ENCODE measurements around the gene TALDO1. TPM values are rescaled to one million over a fixed set of nuclear protein-coding genes. Genes with fewer than 3 reads are reported as not detected.
A peak's percentile ranks its signal among the peaks of the same experiment; 100 is the strongest.

TALDO1 gene
- total and polyA plus RNA-seq, 10 of the 15 experiments (the other 5 are each of a cell fraction or from before 2014, with no cell fraction given): 121 to 302 (median 182) TPM

DNA sequence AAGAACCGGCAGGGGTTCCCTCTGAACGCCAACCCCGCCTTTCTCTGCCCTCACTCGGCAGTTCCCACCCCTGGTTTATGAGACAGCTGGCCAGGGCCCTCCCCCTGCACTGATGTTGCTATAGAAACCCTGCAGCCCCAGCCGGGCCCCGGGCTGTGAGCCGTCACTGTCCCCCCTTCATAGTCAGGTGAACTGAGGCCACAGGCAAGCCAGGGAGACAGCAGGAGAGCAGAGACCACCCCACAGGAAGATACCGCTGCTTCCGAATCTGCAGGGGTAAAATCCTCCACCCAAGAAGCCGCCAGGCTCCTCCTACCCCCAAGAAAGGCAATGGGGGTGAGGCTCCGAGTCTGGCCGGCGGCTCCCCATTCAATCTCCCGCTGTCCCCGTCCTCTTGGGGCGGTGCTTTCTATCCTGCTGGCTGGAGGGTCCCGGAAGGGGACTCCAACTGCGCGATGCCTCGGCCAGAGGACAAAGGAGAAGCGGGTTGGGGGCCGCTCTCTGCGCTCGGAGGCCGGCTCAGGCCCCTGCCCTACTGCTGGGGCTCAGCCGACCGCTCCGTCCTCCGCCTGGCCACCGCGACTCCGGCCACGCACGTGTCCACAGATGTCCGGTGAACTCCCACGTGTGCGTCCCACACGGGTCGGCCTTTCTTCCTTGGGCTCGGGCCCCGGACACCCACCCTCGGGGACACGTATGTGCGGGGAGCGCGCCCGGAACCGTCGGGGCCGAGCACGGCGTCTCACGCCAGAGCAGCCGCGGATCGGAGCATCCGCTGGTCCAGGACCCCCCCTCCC is 50.2 kb downstream of the TALDO1 start:
- WGBS (ENCODE audit: insufficient coverage, insufficient replicate concordance, low lambda C conversion rate, missing lambda C conversion rate): under 1% methylated on average over 57 of the region's 57 CpGs
- DNase-seq (ENCODE audit: low read depth, low spot score): no peak
- POLR2A ChIA-PET: interaction anchor here (0.5 to 1.7 kb wide), 8 partner anchors 8 to 229 kb away, joined by 3 to 10 read pairs (median 4); partner anchors contain the start of gene RPLP2
- peak overlapping the region; percentile 92 for H2AFZ ChIP-seq (ENCODE audit: control insufficient read depth, low read depth, low read length)
- RAD21 ChIA-PET (ENCODE audit: unreplicated experiment): interaction anchor here (1.3 to 2.8 kb wide), 3 partner anchors 48 to 262 kb away, joined by 4 to 14 read pairs (median 9); partner anchors contain the start of gene HRAS
- peaks cover 30% of the 10 kb centered on the region for H3K79me2 ChIP-seq (ENCODE audit: control insufficient read depth, insufficient read depth, low read length)
- peaks cover 15% of the 10 kb centered on the region for H3K4me1 ChIP-seq (ENCODE audit: control insufficient read depth, insufficient read depth, low read length)
- peak overlapping the region; percentile 85 for H3K27ac ChIP-seq (ENCODE audit: control insufficient read depth, insufficient read depth)
- in situ Hi-C loops (cut with MboI): no loop called here
- peak; percentile 94 for FAIRE-seq
- no peaks in the 10 kb centered on the region for H3K27me3 ChIP-seq (replicated peaks in 1 of 2; ENCODE audit: control insufficient read depth in 2 of 2, insufficient read depth in 2 of 2, low read length in 1 of 2)
- CTCF ChIA-PET: interaction anchor here (1.1 to 1.5 kb wide), 5 partner anchors 9 to 243 kb away, joined by 3 to 5 read pairs (median 4); no protein-coding TSS in a partner anchor
- H3K9me3 ChIP-seq (replicated peaks; ENCODE audit: control insufficient read depth, insufficient read depth, low read length): no peaks in the 10 kb centered on the region
- peak overlapping the region; percentile 97 for H3K4me3 ChIP-seq
- H4K20me1 ChIP-seq (ENCODE audit: control insufficient read depth, insufficient read depth): no peaks in the 10 kb centered on the region
- SMC1A ChIA-PET (ENCODE audit: uncharacterized antibody, unreplicated experiment): interaction anchor here (1.2 kb wide), 1 partner anchor 9 kb away, joined by 3 read pairs; no protein-coding TSS in a partner anchor
- peak; percentile 76 for ATAC-seq
- H3K36me3 ChIP-seq (ENCODE audit: control insufficient read depth in 2 of 2, insufficient read depth in 2 of 2, low read length in 1 of 2): peaks cover 0 to 12% of the 10 kb centered on the region in 2 experiments; a peak in 2 of 4 replicates
- BruUV-seq (replicated peaks): no TSS peak
- intact Hi-C loops (cut with micrococcal nuclease; ENCODE audit: unreplicated experiment): loop anchor here (1.0 to 5.0 kb wide), 2 partner anchors 12 to 50 kb away; partner anchors contain the start of genes RPLP2 and TALDO1
- H3K4me2 ChIP-seq (ENCODE audit: control insufficient read depth, insufficient read depth): peak overlapping the region; percentile 100
- H3K9ac ChIP-seq (ENCODE audit: control insufficient read depth, insufficient read depth, low read length): peak overlapping the region; percentile 79
- TF ChIP-seq, protein P1, sequence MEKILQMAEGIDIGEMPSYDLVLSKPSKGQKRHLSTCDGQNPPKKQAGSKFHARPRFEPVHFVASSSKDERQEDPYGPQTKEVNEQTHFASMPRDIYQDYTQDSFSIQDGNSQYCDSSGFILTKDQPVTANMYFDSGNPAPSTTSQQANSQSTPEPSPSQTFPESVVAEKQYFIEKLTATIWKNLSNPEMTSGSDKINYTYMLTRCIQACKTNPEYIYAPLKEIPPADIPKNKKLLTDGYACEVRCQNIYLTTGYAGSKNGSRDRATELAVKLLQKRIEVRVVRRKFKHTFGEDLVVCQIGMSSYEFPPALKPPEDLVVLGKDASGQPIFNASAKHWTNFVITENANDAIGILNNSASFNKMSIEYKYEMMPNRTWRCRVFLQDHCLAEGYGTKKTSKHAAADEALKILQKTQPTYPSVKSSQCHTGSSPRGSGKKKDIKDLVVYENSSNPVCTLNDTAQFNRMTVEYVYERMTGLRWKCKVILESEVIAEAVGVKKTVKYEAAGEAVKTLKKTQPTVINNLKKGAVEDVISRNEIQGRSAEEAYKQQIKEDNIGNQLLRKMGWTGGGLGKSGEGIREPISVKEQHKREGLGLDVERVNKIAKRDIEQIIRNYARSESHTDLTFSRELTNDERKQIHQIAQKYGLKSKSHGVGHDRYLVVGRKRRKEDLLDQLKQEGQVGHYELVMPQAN (conservative IDR thresholded peaks at IDR 0.05): peak; percentile 57
- no peak for TF ChIP-seq FOXM1 (IDR thresholded peaks at IDR 0.05; ENCODE audit: low read depth, low read length)
- 0 out of 2 replicates have a peak, but pooled peaks have one; percentile 20 for TF ChIP-seq CREM (IDR thresholded peaks at IDR 0.05; ENCODE audit: low read depth)
- no peak for TF ChIP-seq MTA3 (IDR thresholded peaks at IDR 0.05; ENCODE audit: borderline replicate concordance, low read length)
- peak; percentile 93; the same call in 1 of the 2 replicates for TF ChIP-seq SIN3A (IDR thresholded peaks at IDR 0.05; ENCODE audit: low read depth, low read length)
- TF ChIP-seq, protein P2, sequence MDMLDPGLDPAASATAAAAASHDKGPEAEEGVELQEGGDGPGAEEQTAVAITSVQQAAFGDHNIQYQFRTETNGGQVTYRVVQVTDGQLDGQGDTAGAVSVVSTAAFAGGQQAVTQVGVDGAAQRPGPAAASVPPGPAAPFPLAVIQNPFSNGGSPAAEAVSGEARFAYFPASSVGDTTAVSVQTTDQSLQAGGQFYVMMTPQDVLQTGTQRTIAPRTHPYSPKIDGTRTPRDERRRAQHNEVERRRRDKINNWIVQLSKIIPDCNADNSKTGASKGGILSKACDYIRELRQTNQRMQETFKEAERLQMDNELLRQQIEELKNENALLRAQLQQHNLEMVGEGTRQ (IDR thresholded peaks at IDR 0.05; ENCODE audit: borderline replicate concordance, low read depth, low read length): no peak
- TF ChIP-seq TCF3 (IDR thresholded peaks at IDR 0.05; ENCODE audit: borderline replicate concordance, insufficient read depth, low read depth, low read length): 0 out of 2 replicates have a peak, but pooled peaks have one; percentile 47
- TF ChIP-seq MTA2 (IDR thresholded peaks at IDR 0.05; ENCODE audit: low read depth): no peak
- TF ChIP-seq ZSCAN29 (IDR thresholded peaks at IDR 0.05): no peak
- TF ChIP-seq CBX5 (IDR thresholded peaks at IDR 0.05; ENCODE audit: low read depth): no peak
- TF ChIP-seq POLR2AphosphoS2 (IDR thresholded peaks at IDR 0.05; ENCODE audit: low read depth, low read length): peak; percentile 48; the same call in 1 of the 2 replicates
- no peak for TF ChIP-seq ESRRA (IDR thresholded peaks at IDR 0.05; ENCODE audit: low read length)
- peak; percentile 86 for TF ChIP-seq BMI1 (IDR thresholded peaks at IDR 0.05; ENCODE audit: borderline replicate concordance)
- TF ChIP-seq, protein P3, sequence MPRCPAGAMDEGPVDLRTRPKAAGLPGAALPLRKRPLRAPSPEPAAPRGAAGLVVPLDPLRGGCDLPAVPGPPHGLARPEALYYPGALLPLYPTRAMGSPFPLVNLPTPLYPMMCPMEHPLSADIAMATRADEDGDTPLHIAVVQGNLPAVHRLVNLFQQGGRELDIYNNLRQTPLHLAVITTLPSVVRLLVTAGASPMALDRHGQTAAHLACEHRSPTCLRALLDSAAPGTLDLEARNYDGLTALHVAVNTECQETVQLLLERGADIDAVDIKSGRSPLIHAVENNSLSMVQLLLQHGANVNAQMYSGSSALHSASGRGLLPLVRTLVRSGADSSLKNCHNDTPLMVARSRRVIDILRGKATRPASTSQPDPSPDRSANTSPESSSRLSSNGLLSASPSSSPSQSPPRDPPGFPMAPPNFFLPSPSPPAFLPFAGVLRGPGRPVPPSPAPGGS (IDR thresholded peaks at IDR 0.05; ENCODE audit: borderline replicate concordance, insufficient read depth, low read depth, low read length, poor library complexity, severe bottlenecking): no peak
- TF ChIP-seq SRF (IDR thresholded peaks at IDR 0.05; ENCODE audit: low read depth in 2 of 2, low read length in 2 of 2): peak; percentile 58 to 78; a peak in 3 of 4 replicates
- no peak for TF ChIP-seq ZNF217 (IDR thresholded peaks at IDR 0.05)
- TF ChIP-seq YY1 (IDR thresholded peaks at IDR 0.05; ENCODE audit: low read depth, low read length): no peak
- TF ChIP-seq BHLHE40 (IDR thresholded peaks at IDR 0.05; ENCODE audit: borderline replicate concordance in 1 of 2, low read depth in 2 of 2, low read length in 1 of 2): peak; percentile 32 to 75; a peak in 1 of 4 replicates

All from GM12878 (cell line).